Activated CD4-positive, alpha-beta T cell treated with anti-CD3 and anti-CD28 coated beads, Interleukin-2, Interleukin-6, amounts not matched to agents 100 ng/mL and 50 ng/mL, durations not matched to agents 16 hours and 8 hours (primary cell): Measurements from ENCODE around the gene SCML2.
"Not testable (repeated sequence)": the region's sequence is repeated elsewhere in the genome, so short reads cannot be mapped to it uniquely, and the experiment has no call there.

Experiments
- DNase-seq: peaks from one replicate; pipeline ENCODE4 v3.0.0-alpha.2; 2020

Gene SCML2

DNA sequence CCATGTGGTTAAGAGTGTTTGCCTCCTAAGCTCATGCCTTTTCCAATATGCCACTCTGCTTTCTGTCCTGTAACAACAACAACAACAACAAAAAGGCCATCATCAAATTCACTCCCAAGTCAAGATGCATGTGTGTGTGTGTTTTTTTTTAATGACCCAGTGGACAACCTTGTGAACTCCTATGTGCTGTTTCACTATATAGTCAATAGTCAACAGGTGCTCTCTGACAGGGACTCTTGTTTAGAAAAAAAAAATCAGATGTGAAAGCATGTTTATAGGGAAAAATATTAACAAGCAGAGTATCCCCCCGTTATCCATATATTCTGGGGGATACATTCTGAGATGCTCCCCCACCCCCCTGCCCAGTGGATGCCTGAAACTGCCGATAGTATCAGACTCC is 83.2 kb downstream of the SCML2 start:
- no peak for DNase-seq

GRCh38 chrX:18255059-18255458 is 99.4 kb downstream of the SCML2 start:
- no peak for DNase-seq

- no peak for DNase-seq
Observed at GRCh38 chrX:18252644-18253359, 101.7 kb downstream of the SCML2 start.

- not testable (repeated sequence) for DNase-seq
Observed at GRCh38 chrX:18229646-18230045, 124.8 kb downstream of the SCML2 start.

DNA sequence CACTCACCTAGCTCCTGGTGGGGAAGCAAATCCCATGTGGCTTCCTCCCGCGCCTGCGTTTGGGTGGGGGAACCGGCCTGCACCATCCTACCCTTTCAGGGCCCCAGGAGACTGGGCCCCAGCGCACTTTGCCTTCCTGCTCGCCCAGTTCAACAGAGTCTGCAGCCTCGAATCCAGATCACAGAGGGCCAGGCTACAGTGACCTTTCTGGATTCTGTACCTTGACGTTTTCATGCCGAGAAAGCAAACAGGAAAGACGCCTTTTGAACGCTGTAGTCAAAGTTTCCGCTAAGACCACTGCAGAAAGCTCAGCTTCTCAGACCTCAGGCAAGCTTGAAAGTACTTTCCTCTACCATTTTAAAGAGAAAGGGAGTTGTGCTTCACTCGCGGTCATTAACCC is 126.4 kb downstream of the SCML2 start:
- DNase-seq = no peak

DNA sequence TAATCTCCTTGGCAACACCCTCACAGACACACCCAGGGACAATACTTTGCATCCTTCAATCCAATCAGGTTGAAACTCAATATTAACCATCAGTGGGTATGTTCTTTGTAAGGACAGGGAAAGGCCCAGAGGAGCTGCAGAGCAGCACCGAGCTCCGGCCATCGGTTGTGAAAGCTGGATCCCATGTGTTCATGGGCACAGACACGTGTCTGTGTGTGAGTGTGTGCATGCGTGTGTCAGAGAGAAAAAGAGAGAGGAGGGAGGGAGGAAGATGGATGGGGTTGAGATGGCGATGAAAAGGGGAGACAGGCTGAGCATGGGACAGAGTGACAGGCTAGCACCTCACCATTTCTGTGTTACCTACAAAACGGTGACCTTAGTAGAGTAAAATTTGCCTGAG is 127.0 kb downstream of the SCML2 start:
- DNase-seq = no peak

DNA sequence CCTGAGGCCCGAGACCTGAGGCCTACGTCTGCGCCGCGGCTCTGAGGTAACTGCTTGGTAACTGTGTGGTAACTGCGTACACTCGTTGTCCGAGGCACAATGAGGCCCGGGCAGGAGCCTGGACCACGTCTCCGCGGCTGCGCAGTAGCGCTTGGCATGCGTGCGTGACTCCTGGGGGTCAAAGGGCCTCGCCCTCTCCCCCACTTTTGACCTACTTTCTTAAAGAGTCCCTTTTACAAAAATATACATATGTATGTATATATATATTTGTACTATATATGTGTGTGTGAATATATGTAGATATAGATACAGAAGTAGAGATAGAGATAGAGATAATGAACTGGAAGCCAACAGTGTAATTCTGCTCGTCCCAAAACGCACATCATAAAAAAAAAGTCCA is 133.7 kb downstream of the SCML2 start, which contains the start of gene BEND2:
BEND2 (minus strand) TSS at position 101 of the 400 bp plus-strand sequence. CDS start 136 bp downstream, outside the sequence.
- no peak for DNase-seq

- no peak for DNase-seq
Observed at GRCh38 chrX:18210470-18210869, 144.0 kb downstream of the SCML2 start.

DNA sequence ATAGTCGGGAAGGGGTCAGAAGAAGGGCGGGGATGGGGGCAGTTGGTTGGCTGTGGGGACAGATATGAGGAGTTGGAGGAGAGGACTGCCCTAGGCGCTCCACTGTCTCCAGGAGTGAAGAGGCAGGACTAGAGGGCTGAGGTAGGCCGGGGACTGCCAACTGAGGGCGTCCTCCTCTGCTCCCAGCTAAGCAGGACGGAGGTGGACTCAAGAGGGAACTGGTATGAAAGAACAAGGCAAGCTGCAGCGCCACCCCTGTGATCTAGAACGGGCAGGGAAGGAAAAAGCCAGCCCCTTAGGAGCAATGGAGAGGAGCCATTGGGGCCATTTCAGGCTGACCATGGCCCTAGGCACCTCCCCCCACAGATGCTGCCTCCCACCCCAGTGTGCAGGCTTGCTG is 147.8 kb downstream of the SCML2 start:
- DNase-seq = no peak

- DNase-seq = no peak
Observed at GRCh38 chrX:18203631-18204030, 150.9 kb downstream of the SCML2 start.

DNA sequence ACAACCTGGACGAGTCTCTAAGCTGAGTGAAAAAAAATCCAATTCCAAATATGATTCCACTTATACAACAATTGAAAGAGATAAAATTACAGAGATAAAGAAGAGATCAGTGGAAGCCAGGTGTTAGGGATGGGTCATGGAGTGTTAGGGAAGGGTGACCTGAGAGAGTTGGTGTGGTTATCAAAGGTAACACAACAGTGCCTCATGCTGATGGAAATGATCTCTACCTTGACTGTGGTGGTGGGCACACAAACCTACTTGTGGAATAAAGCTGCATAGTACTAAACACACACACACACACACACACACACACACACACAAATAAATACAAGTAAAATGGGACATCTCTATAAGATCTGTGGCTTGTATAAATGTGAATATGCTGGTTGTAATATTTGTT is 159.8 kb downstream of the SCML2 start:
- no peak for DNase-seq
